Cardiac fibroblast (primary cell): ENCODE results near the gene ABCC9.
"Not testable (repeated sequence)": the region's sequence is repeated elsewhere in the genome, so short reads cannot be mapped to it uniquely, and the experiment has no call there.

Experiments used
- DNase-seq, 2 donors: peaks; one replicate each; pipeline versions ENCODE4 v3.0.0 to v3.0.0-alpha.2; 2010; ENCODE audit warnings: low read depth in 2 of 2
- H3K4me3 ChIP-seq, 2 donors: replicated peaks in 1 of 2; 1 replicate in 1 of 2; 2 replicates in 1 of 2; pipeline ENCODE4 v1.5.1; 2011; ENCODE audit warnings: low read depth in 2 of 2, low read length in 2 of 2, mild to moderate bottlenecking in 2 of 2, moderate library complexity in 1 of 2
- TF ChIP-seq, protein P1 (sequence below): IDR thresholded peaks from one replicate; pipeline ENCODE4 v1.5.1; 2011; ENCODE audit warnings: low read depth, mild to moderate bottlenecking, low read length, inconsistent platforms

The ABCC9 gene

DNA sequence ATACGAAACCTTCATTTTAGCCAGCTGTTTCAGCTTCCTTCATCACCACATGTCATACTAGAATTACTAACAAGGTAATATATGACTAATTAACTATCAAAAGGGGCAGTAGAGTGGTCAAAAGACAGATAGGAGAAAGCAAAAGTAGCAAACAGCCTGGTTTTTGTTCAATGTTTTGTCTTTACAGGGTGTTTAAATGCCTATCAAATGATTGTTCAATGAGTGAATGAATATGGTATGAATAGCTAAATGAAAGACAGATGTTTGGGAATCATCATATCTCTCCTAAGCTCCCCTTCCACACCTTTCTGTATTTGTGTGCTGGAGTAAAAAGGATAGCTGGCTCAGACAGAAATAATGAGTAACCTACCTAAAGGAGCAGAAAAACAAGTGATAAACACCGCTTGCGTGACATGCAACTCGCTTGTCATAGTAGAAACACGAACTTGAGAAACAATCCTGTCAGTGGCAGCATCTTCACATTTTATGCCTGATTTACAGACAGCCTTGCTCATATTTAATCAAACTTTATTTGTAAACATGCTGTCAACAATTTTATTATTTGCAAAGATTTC lies 34.2 kb downstream of the ABCC9 start:
- no peak overlapping the region for H3K4me3 ChIP-seq
- peak in 1 of 2 donors; percentile 45 for DNase-seq
- TF ChIP-seq, protein P1, sequence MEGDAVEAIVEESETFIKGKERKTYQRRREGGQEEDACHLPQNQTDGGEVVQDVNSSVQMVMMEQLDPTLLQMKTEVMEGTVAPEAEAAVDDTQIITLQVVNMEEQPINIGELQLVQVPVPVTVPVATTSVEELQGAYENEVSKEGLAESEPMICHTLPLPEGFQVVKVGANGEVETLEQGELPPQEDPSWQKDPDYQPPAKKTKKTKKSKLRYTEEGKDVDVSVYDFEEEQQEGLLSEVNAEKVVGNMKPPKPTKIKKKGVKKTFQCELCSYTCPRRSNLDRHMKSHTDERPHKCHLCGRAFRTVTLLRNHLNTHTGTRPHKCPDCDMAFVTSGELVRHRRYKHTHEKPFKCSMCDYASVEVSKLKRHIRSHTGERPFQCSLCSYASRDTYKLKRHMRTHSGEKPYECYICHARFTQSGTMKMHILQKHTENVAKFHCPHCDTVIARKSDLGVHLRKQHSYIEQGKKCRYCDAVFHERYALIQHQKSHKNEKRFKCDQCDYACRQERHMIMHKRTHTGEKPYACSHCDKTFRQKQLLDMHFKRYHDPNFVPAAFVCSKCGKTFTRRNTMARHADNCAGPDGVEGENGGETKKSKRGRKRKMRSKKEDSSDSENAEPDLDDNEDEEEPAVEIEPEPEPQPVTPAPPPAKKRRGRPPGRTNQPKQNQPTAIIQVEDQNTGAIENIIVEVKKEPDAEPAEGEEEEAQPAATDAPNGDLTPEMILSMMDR: no peak

DNA sequence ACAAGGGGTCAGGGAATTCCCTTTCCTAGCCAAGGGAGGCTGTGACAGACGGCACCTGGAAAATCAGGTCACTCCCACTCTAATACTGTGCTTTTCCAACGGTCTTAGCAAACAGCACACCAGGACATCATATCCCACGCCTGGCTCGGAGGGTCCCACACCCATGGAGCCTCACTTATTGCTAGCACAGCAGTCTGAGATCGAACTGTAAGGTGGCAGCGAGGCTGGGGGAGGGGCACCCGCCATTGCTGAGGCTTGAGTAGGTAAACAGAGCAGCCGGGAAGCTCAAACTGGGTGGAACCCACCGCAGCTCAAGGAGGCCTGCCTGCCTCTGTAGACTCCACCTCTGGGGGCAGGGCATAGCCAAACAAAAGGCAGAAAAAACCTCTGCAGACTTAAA lies 41.7 kb downstream of the ABCC9 start:
- DNase-seq: not testable (repeated sequence)

DNA sequence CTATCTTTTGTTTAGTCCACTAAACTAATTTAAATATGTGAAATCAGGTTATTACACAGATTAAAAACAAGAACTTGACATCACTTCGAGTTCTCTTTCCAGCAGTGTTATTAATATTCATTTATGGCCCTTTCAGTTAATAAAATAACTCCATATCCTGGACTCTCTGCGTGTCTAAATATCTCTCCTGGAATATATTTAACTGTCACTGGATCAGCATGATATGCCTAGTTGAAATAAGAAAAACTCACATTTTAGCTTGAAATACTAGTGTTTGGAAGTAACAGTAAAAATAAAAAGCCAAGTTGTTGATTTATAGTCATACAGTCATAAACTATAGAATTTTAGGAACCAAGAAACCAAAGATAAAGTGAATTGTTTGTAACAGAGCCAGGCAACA lies 45.6 kb downstream of the ABCC9 start:
- no peak overlapping the region for H3K4me3 ChIP-seq
- no peak for DNase-seq
- TF ChIP-seq, protein P1: no peak

More for the DNA sequence above, 41.7 kb downstream of the ABCC9 start:
- not testable (repeated sequence) for H3K4me3 ChIP-seq

DNA sequence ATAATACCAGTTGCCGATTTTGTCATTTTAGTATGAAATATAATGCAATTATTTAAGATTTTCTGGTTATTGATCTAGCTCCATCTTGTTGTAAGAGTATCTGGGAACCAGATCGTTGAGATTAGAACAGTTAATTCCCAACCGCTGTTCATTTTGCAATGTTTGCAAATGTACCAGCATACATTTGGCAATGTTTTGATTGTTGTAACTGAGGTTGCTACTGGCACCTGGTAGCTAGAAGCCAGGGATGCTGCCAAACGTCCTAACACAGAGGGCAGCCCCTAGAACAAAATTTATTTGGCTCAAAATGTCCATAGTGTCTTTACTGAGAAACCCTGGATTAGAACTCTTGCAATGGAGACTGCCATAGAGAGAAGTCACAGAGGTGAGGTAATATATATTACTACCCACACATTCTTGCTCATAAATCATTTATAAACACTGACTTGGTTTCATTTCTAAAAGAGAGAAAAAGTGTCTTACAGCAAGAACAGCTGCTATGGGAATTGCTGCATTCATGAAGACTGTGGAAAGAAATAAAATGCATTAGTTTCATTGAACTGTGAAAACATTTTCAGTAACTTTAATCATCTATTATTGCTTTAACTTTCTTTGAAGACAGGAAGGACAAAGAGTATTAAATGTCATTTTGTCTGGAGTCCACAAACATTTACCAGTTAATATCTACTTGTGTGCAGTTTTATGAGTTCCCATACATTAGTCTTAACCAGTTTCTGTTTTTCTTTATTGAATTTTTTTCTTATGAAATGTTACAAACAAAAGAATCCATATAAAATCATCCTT lies 46.2 kb downstream of the ABCC9 start:
- DNase-seq: no peak
- TF ChIP-seq, protein P1: no peak
- no peak overlapping the region for H3K4me3 ChIP-seq

DNA sequence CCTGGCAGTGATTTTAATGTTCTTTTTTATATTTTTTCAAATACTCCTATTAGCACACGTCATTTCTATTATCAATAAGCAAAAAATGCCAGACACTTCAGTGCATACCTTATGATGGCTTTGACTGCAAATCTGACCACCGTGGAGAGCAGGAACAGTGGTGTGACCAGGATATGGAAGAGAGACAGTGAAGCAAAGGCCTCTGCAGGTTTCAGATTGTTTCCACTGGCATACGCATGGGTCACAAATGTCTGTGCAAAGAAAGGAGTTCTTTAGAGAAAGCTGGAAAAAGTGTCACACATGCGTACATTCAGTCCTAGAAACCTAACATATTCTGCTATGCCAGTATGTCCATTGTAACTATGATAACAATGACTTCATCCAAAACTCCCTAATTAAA lies 47.3 kb downstream of the ABCC9 start:
- H3K4me3 ChIP-seq: no peak overlapping the region
- DNase-seq: no peak
- TF ChIP-seq, protein P1: no peak

DNA sequence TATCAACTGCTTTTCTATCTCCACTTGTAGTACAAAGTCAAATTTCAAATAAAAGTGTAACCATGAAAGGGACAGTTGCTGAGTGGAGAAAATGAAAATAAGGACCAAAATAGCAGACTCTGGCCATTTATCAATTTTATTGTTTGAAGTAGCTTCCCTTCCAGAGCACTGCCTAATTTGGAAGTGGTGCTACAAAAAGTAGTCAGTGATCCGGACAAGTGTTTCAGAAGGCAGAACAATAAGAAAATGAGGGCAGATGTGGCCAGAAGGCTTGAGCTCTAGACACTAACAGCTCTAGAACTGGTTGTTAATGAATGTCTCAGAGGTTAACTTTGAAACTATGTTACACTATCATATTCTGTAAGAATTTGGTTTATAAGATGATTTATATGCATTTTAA lies 48.9 kb downstream of the ABCC9 start:
- H3K4me3 ChIP-seq: no peak overlapping the region
- no peak for DNase-seq
- TF ChIP-seq, protein P1: no peak

DNA sequence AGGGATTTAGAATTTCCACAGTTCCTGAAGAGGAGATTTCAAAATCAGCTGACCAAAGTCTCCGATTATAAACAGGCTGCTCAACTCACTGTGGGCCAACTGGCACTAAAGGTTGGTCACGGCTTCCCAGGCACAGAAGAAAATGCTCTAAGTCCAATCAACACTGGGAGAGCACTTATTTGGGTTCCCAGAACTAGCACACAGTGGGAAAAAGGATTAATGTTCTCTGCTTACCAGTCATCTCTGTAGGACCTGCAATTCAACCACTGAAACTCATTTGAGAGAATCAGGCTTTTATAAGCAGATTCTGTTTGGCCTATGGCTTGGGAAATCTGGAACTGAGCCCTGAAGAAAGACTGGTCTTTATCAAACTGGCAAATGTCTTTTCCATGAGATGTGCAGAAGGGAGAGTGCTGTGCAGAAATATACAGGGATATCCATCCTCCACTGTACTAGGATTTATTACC lies 49.4 kb downstream of the ABCC9 start:
- peak in 1 of 2 donors; percentile 31 for DNase-seq
- H3K4me3 ChIP-seq: no peak overlapping the region
- TF ChIP-seq, protein P1: no peak
